ENCODE results near the gene SNX3.

GRCh38 chr6:108163267-108163643 lies 97.6 kb downstream of the SNX3 start:
- no peak for TF ChIP-seq EZH2phosphoT487 (IDR thresholded peaks at IDR 0.05; ENCODE audit: low read depth, severe bottlenecking, unreplicated experiment)
- no peak for TF ChIP-seq CTCF (IDR thresholded peaks at IDR 0.05; ENCODE audit: poor library complexity)
